Smooth muscle cell (in vitro differentiated cells): ENCODE data around the gene NEK7. TPM values are rescaled to one million over a fixed set of nuclear protein-coding genes. Genes with fewer than 3 reads are reported as not detected.
"Not testable (repeated sequence)": the region's sequence is repeated elsewhere in the genome, so short reads cannot be mapped to it uniquely, and the experiment has no call there.

Experiments used
- DNase-seq: peaks from one replicate; lab custom pipeline; 2025; ENCODE audit not compliant: unreplicated experiment; lab: John Stamatoyannopoulos, UW
- H2AFZ ChIP-seq: fragments of 200-600 bp; sonication (generic); 2 replicates; pipeline ENCODE4 v1.6.0; 2016; ENCODE audit warnings: antibody characterized with exemption, low read depth, mild to moderate bottlenecking
- H3F3A ChIP-seq: fragments of 200-600 bp; sonication (generic); 2 replicates; pipeline ENCODE4 v1.6.0; 2017; ENCODE audit warnings: antibody characterized with exemption, low read depth
- H3K27ac ChIP-seq: fragments of 200-600 bp; sonication (generic); 2 replicates; pipeline ENCODE4 v1.5.1; 2016; ENCODE audit warnings: low read depth, mild to moderate bottlenecking
- H3K27me3 ChIP-seq: fragments of 200-600 bp; sonication (generic); 2 replicates; pipeline ENCODE4 v1.6.1; 2016; ENCODE audit warnings: low read depth, mild to moderate bottlenecking
- H3K36me3 ChIP-seq: fragments of 200-600 bp; sonication (generic); 2 replicates; pipeline ENCODE4 v1.5.1; 2016; ENCODE audit warnings: low read depth
- H3K4me1 ChIP-seq: fragments of 200-600 bp; sonication (generic); 2 replicates; pipeline ENCODE4 v1.5.1; 2016; ENCODE audit warnings: low read depth
- H3K4me2 ChIP-seq: fragments of 200-600 bp; sonication (generic); 2 replicates; pipeline ENCODE4 v1.6.0; 2016; ENCODE audit warnings: mild to moderate bottlenecking
- H3K4me3 ChIP-seq: fragments of 200-600 bp; sonication (generic); 2 replicates; pipeline ENCODE4 v1.5.1; 2016; ENCODE audit warnings: mild to moderate bottlenecking
- H3K79me2 ChIP-seq: fragments of 200-600 bp; sonication (generic); 2 replicates; pipeline ENCODE4 v1.6.0; 2016; ENCODE audit warnings: low read depth, mild to moderate bottlenecking
- H3K9ac ChIP-seq: fragments of 200-600 bp; sonication (generic); 2 replicates; pipeline ENCODE4 v1.6.0; 2016; ENCODE audit warnings: low read depth
- H3K9me3 ChIP-seq: fragments of 200-600 bp; sonication (generic); replicated peaks from 2 replicates; pipeline ENCODE4 v1.5.1; 2016; ENCODE audit warnings: low read depth
- H4K20me1 ChIP-seq: fragments of 200-600 bp; sonication (generic); 2 replicates; pipeline ENCODE4 v1.6.0; 2016; ENCODE audit warnings: low read depth
- WGBS: methylation state at CpG from one replicate; pipeline ENCODE4 v1.1.7; 2016; ENCODE audit warnings: low lambda C conversion rate; 5-methylcytosine and 5-hydroxymethylcytosine counted together
- polyA plus RNA-seq: library from polyadenylated mRNA; unstranded; fragments of >200 nt; fragmentation: Nextera tagmentation; extraction: Ambion mirVana; gene quantifications from 2 replicates; pipeline ENCODE4 v1.2.1, GENCODE V29; 2016
- total RNA-seq: library from RNA; depleted of rRNA; stranded (reverse); fragments of >200 nt; gene quantifications from 2 replicates; pipeline ENCODE4 v1.2.3, GENCODE V29; 2014
- TF ChIP-seq, protein P1 (sequence below): fragments of 200-600 bp; sonication (generic); IDR thresholded peaks from 2 replicates; pipeline ENCODE4 v1.5.1; 2017; ENCODE audit warnings: borderline replicate concordance, mild to moderate bottlenecking, antibody characterized with exemption; ENCODE audit not compliant: insufficient read depth, poor library complexity, severe bottlenecking

The NEK7 gene
- total and polyA plus RNA-seq, 2 experiments from 2014 or later: 26.1 to 141 TPM

DNA sequence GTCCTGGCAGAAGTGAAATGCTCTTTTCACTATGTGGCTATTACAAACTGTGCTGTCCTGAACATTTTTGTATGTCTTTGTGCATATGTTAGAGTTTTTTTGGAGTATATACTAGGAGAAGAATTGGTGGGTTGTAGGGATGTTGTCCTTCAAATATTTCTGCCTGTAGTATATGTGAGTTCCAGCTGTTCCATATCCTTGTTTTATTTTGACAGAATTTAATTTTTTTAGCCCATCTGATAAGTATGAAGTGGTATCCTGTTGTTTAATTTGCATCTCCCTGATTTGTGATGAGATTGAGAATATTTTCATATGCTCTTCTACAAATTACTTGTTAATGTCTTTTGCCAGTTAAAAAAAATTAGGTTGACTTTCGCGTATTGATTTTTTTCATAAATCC, 34.3 kb downstream of the NEK7 start:
- H3K4me3 ChIP-seq: no peak overlapping the region
- peaks cover 100% of the 10 kb centered on the region for H3K79me2 ChIP-seq
- no peak overlapping the region for H3K4me2 ChIP-seq
- no peaks in the 10 kb centered on the region for H3F3A ChIP-seq
- 97% methylated on average over 2 of the region's 2 CpGs for WGBS
- DNase-seq: no peak
- H3K9me3 ChIP-seq: no peaks in the 10 kb centered on the region
- no peak overlapping the region for H2AFZ ChIP-seq
- H3K9ac ChIP-seq: no peak overlapping the region
- H3K36me3 ChIP-seq: no peaks in the 10 kb centered on the region
- H4K20me1 ChIP-seq: peaks cover 82% of the 10 kb centered on the region
- no peaks in the 10 kb centered on the region for H3K27me3 ChIP-seq
- TF ChIP-seq, protein P1, sequence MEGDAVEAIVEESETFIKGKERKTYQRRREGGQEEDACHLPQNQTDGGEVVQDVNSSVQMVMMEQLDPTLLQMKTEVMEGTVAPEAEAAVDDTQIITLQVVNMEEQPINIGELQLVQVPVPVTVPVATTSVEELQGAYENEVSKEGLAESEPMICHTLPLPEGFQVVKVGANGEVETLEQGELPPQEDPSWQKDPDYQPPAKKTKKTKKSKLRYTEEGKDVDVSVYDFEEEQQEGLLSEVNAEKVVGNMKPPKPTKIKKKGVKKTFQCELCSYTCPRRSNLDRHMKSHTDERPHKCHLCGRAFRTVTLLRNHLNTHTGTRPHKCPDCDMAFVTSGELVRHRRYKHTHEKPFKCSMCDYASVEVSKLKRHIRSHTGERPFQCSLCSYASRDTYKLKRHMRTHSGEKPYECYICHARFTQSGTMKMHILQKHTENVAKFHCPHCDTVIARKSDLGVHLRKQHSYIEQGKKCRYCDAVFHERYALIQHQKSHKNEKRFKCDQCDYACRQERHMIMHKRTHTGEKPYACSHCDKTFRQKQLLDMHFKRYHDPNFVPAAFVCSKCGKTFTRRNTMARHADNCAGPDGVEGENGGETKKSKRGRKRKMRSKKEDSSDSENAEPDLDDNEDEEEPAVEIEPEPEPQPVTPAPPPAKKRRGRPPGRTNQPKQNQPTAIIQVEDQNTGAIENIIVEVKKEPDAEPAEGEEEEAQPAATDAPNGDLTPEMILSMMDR: no peak
- H3K27ac ChIP-seq: no peak overlapping the region
- no peaks in the 10 kb centered on the region for H3K4me1 ChIP-seq

DNA sequence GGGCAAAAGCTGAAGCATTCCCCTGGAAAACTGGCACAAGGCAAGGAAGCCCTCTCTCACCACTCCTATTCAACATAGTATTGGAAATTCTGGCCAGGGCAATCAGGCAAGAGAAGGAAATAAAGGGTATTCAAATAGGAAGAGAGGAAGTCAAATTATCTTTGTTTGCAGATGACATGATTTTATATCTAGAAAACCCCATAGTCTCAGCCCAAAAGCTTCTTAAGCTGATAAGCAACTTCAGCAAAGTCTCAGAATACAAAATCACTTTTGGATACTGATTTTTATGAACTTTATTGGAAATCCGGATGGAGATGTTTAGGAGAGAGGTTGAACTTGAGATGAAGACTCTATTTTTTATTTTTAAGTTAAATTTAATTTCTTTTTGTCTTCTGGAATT, 37.1 kb downstream of the NEK7 start:
- Histone ChIP-seq H4K20me1 (peaks cover 82% of the 10 kb centered on the region), H3K79me2 (peaks cover 99% of the 10 kb centered on the region)
- not testable (repeated sequence) for H3K9ac ChIP-seq, H3K4me3 ChIP-seq, H3K4me2 ChIP-seq, H3K4me1 ChIP-seq, H3K9me3 ChIP-seq, H3F3A ChIP-seq, H3K36me3 ChIP-seq, DNase-seq, H2AFZ ChIP-seq, H3K27me3 ChIP-seq, H3K27ac ChIP-seq
- 100% methylated on average over 1 of the region's 1 CpG for WGBS

DNA sequence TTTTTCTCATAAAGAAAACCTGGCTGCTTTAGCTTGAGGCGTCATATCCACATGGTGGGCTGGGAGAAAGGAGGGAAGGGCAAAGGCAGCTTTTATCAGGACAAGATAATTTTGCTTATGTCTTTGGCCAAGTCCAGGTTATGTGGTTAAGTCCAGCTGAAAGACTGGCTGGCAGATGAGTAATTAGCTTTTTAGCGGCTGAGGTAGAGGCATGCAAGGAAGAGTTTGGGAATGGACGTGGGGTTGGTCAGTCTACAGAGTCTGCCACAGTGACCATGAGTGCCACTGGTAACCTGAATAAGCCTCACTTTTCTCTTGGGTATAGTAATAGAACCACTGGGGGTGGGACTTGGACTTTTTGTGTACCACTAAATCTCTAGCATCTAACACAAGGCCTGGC, 39.8 kb downstream of the NEK7 start:
- Histone ChIP-seq H3K36me3 (no peaks in the 10 kb centered on the region), H3K27ac (no peak overlapping the region), H3K4me2 (no peak overlapping the region), H4K20me1 (peaks cover 82% of the 10 kb centered on the region), H3K4me3 (no peak overlapping the region), H3K27me3 (no peaks in the 10 kb centered on the region), H3F3A (no peaks in the 10 kb centered on the region), H2AFZ (no peak overlapping the region), H3K4me1 (no peaks in the 10 kb centered on the region), H3K9ac (no peak overlapping the region), H3K9me3 (no peaks in the 10 kb centered on the region), H3K79me2 (peaks cover 99% of the 10 kb centered on the region)
- 67% methylated on average over 3 of the region's 3 CpGs for WGBS
- no peak for DNase-seq
- TF ChIP-seq, protein P1: no peak

DNA sequence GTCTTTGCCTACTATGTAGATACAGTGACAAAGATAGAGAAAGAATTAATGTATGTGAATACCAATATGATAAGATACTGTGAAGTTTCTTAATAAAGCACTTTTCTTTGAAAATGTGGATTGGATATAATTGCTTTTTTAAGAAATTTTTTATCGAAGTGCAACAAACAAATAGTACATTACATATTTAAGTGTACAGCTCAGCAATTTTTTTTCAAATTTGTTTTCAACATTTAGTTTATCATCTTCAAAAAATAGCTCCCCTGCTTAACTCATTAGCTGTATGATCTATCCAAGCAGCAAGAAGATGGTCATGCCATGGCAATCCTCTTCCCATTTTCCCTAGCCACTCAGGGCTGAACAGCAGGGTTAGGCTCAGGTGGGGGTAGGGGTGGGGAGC, 40.5 kb downstream of the NEK7 start:
- 100% methylated on average over 1 of the region's 1 CpG for WGBS
- TF ChIP-seq, protein P1: no peak
- no peak overlapping the region for H3K27ac ChIP-seq
- H3K9me3 ChIP-seq: no peaks in the 10 kb centered on the region
- peaks cover 99% of the 10 kb centered on the region for H3K79me2 ChIP-seq
- peaks cover 82% of the 10 kb centered on the region for H4K20me1 ChIP-seq
- H3K27me3 ChIP-seq: no peaks in the 10 kb centered on the region
- no peak overlapping the region for H3K4me3 ChIP-seq
- no peak overlapping the region for H3K9ac ChIP-seq
- no peaks in the 10 kb centered on the region for H3F3A ChIP-seq
- no peaks in the 10 kb centered on the region for H3K36me3 ChIP-seq
- no peak for DNase-seq
- H3K4me1 ChIP-seq: no peaks in the 10 kb centered on the region
- H2AFZ ChIP-seq: no peak overlapping the region
- H3K4me2 ChIP-seq: no peak overlapping the region
